ENCODE measurements around the gene ADGRG1.

DNA sequence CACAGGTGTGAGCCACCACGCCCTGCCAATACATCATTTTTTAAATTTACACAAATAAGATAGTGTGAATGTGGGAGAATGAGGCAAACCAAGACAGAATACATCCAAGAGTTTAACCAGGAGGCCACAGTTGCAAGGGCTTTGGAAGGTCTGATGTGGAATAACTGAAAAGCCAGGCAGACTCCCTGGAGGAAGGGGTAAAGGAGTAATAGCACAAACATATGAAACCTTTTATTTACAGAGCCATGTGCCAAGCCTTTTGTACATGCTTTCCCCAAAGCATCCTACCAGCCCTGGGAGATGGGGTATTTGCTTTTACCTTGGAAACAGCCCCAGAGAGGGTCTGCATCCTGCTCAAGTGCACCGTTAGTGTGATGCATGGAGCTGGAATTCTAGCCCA, 44.4 kb downstream of the ADGRG1 start:
- TF ChIP-seq POLR2AphosphoS5 (IDR thresholded peaks at IDR 0.05; ENCODE audit: borderline replicate concordance, low read depth, low read length) (no peak), EZH2 (IDR thresholded peaks at IDR 0.05) (no peak), FOXP2 (optimal IDR thresholded peaks at IDR 0.05; ENCODE audit: control extremely low read depth, extremely low read length, insufficient read depth) (no peak)
